Neural cell (in vitro differentiated cells): ENCODE data around the gene SLC4A2.

Experiments used
- EP300 ChIP-seq: fragments of 450-650 bp; conservative IDR thresholded peaks from 2 replicates; pipeline ENCODE4 v1.6.1; 2014; ENCODE audit warnings: antibody characterized with exemption, mild to moderate bottlenecking, moderate library complexity; ENCODE audit not compliant: poor library complexity, severe bottlenecking
- EZH2 ChIP-seq: fragments of 200-600, 300-800 bp; shearing (Covaris generic), sonication (generic); IDR thresholded peaks from 2 replicates; pipeline ENCODE4 v1.6.1; 2014; ENCODE audit warnings: antibody characterized with exemption, low read length, borderline replicate concordance, mild to moderate bottlenecking; ENCODE audit not compliant: insufficient read depth, poor library complexity, severe bottlenecking
- POLR2AphosphoS5 ChIP-seq: IDR thresholded peaks from 2 replicates; pipeline ENCODE4 v1.6.1; 2012
- RAD21 ChIP-seq: fragments of 450-650 bp; conservative IDR thresholded peaks from 2 replicates; pipeline ENCODE4 v1.6.1; 2014; ENCODE audit warnings: antibody characterized with exemption, mild to moderate bottlenecking, moderate library complexity
- SMC3 ChIP-seq: fragments of 450-650 bp; conservative IDR thresholded peaks from 2 replicates; pipeline ENCODE4 v1.6.1; 2014; ENCODE audit warnings: antibody characterized with exemption, mild to moderate bottlenecking, moderate library complexity; ENCODE audit not compliant: poor library complexity
- TAF1 ChIP-seq: IDR thresholded peaks from 2 replicates; pipeline ENCODE4 v1.6.1; 2012; ENCODE audit warnings: low read depth
- TF ChIP-seq, protein P1 (sequence below): fragments of 450-650 bp; IDR thresholded peaks from 2 replicates; pipeline ENCODE4 v1.5.1; 2014; ENCODE audit warnings: antibody characterized with exemption, mild to moderate bottlenecking, moderate library complexity; ENCODE audit not compliant: poor library complexity, severe bottlenecking
- TF ChIP-seq, protein P2 (sequence below): IDR thresholded peaks from 2 replicates; pipeline ENCODE4 v1.6.1; 2012; ENCODE audit warnings: borderline replicate concordance

DNA sequence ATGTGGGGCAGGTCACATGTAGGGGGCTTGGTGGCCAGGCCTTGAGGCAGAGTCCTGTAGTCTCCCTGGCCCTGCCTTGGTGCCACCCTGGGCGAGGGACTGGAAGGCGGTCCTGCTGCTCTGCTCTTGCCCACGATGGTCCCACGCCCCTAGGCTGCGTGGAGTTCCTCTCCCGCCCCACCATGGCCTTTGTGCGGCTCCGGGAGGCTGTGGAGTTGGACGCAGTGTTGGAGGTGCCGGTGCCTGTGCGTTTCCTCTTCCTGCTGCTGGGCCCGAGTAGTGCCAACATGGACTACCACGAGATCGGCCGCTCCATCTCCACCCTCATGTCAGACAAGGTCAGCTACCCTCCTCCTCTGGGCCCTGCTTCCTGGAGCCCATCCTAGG lies 11.2 kb downstream of the SLC4A2 start:
- TF ChIP-seq RAD21 (no peak), EZH2 (no peak), POLR2AphosphoS5 (no peak), TAF1 (no peak), EP300 (no peak), SMC3 (no peak)
- TF ChIP-seq, protein P1, sequence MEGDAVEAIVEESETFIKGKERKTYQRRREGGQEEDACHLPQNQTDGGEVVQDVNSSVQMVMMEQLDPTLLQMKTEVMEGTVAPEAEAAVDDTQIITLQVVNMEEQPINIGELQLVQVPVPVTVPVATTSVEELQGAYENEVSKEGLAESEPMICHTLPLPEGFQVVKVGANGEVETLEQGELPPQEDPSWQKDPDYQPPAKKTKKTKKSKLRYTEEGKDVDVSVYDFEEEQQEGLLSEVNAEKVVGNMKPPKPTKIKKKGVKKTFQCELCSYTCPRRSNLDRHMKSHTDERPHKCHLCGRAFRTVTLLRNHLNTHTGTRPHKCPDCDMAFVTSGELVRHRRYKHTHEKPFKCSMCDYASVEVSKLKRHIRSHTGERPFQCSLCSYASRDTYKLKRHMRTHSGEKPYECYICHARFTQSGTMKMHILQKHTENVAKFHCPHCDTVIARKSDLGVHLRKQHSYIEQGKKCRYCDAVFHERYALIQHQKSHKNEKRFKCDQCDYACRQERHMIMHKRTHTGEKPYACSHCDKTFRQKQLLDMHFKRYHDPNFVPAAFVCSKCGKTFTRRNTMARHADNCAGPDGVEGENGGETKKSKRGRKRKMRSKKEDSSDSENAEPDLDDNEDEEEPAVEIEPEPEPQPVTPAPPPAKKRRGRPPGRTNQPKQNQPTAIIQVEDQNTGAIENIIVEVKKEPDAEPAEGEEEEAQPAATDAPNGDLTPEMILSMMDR: no peak
- TF ChIP-seq, protein P2, sequence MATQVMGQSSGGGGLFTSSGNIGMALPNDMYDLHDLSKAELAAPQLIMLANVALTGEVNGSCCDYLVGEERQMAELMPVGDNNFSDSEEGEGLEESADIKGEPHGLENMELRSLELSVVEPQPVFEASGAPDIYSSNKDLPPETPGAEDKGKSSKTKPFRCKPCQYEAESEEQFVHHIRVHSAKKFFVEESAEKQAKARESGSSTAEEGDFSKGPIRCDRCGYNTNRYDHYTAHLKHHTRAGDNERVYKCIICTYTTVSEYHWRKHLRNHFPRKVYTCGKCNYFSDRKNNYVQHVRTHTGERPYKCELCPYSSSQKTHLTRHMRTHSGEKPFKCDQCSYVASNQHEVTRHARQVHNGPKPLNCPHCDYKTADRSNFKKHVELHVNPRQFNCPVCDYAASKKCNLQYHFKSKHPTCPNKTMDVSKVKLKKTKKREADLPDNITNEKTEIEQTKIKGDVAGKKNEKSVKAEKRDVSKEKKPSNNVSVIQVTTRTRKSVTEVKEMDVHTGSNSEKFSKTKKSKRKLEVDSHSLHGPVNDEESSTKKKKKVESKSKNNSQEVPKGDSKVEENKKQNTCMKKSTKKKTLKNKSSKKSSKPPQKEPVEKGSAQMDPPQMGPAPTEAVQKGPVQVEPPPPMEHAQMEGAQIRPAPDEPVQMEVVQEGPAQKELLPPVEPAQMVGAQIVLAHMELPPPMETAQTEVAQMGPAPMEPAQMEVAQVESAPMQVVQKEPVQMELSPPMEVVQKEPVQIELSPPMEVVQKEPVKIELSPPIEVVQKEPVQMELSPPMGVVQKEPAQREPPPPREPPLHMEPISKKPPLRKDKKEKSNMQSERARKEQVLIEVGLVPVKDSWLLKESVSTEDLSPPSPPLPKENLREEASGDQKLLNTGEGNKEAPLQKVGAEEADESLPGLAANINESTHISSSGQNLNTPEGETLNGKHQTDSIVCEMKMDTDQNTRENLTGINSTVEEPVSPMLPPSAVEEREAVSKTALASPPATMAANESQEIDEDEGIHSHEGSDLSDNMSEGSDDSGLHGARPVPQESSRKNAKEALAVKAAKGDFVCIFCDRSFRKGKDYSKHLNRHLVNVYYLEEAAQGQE: no peak
